ENCODE measurements around the gene FMO3.

FMO3 gene

GRCh38 chr1:171159148-171159547, 68.4 kb downstream of the FMO3 start:
- no peak for DNase-seq (ENCODE audit: low spot score)

GRCh38 chr1:171160211-171160610, 69.5 kb downstream of the FMO3 start:
- no peak for DNase-seq (ENCODE audit: low spot score)

GRCh38 chr1:171160639-171161354, 70.1 kb downstream of the FMO3 start:
- no peak for DNase-seq (ENCODE audit: low spot score)

GRCh38 chr1:171161431-171161830, 70.7 kb downstream of the FMO3 start:
- DNase-seq (ENCODE audit: low spot score): no peak

- no peak for DNase-seq (ENCODE audit: low spot score)
Observed at GRCh38 chr1:171166361-171166760, 75.7 kb downstream of the FMO3 start.
